ENCODE measurements around the gene ZFPL1.

- TF ChIP-seq POLR2AphosphoS5 (IDR thresholded peaks at IDR 0.05; ENCODE audit: insufficient read depth, low read depth, low read length) = no peak
- TF ChIP-seq, protein P1, sequence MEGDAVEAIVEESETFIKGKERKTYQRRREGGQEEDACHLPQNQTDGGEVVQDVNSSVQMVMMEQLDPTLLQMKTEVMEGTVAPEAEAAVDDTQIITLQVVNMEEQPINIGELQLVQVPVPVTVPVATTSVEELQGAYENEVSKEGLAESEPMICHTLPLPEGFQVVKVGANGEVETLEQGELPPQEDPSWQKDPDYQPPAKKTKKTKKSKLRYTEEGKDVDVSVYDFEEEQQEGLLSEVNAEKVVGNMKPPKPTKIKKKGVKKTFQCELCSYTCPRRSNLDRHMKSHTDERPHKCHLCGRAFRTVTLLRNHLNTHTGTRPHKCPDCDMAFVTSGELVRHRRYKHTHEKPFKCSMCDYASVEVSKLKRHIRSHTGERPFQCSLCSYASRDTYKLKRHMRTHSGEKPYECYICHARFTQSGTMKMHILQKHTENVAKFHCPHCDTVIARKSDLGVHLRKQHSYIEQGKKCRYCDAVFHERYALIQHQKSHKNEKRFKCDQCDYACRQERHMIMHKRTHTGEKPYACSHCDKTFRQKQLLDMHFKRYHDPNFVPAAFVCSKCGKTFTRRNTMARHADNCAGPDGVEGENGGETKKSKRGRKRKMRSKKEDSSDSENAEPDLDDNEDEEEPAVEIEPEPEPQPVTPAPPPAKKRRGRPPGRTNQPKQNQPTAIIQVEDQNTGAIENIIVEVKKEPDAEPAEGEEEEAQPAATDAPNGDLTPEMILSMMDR (IDR thresholded peaks at IDR 0.05; ENCODE audit: extremely low read depth in 1 of 2, insufficient read depth in 1 of 2, low read depth in 1 of 2, low read length in 2 of 2) = no peak
- TF ChIP-seq MYC (IDR thresholded peaks at IDR 0.05; ENCODE audit: low read depth, low read length) = no peak
- no peak for TF ChIP-seq EZH2 (IDR thresholded peaks at IDR 0.05; ENCODE audit: borderline replicate concordance, low read depth, low read length, severe bottlenecking)
- TF ChIP-seq POLR2A (IDR thresholded peaks at IDR 0.05; ENCODE audit: low read depth, low read length) = no peak
These were observed 765 bp downstream of the ZFPL1 start for GRCh38 chr11:65084598-65085375.

Measured in endothelial cell of umbilical vein (primary cell).